Fibroblast of pulmonary artery (primary cell): Measurements from ENCODE around the gene AFMID.

Experiments
- DNase-seq: peaks from one replicate; pipeline ENCODE4 v3.0.0-alpha.2; 2010; ENCODE audit warnings: low read depth
- H3K4me3 ChIP-seq: replicated peaks from 2 replicates; pipeline ENCODE4 v1.5.1; 2011; ENCODE audit warnings: low read depth, mild to moderate bottlenecking, control low read depth, low read length, moderate library complexity
- TF ChIP-seq, protein P1 (sequence below): IDR thresholded peaks from 2 replicates; pipeline ENCODE4 v1.5.1; 2011; ENCODE audit warnings: mild to moderate bottlenecking, control low read depth, low read length, inconsistent platforms; ENCODE audit errors: missing control alignments

Gene AFMID

DNA sequence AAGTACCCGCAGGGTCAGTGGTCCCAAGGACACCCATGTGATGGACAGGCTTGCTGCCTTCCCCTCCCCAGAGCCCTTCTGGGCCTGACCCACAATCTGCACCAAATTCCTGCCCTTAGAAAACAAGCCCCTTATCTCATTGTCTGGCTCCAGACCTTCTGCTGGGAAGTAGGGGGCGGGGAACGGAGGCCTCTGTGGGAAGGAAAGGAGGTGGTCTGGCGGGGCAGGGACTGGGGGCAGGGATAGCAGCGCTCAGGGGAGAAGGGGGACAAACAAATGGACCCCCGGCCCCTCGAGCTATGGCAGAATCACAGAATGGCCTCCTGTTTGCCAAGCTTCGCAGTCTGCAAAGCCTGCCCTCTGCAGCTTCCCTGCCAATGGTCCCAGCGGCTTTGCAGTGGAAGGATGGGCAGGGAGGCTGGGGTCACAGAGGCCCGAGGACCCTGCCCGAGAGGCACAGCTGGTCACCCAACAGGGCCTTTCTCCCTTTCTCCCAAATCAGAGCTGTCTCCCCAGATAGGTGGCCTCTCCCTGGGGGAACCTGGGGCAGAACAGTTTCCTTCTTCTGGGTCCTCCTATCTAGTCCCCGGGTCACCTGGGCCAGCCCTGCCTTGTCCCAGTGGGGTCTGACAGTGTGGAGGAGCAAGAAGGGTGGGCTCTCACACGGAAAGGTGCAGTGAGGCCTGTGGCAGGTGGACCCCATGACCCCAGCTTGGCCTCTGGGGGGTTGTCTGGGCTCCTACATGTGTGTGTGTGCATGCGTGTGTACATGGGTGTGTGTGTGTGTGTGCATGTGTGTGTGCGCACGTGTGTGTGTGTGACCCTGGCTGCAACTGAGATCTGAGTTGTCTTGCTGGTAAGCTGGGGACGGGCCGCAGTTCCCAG lies 69.8 kb downstream of the AFMID start:
- no peak overlapping the region for H3K4me3 ChIP-seq
- no peak for DNase-seq
- TF ChIP-seq, protein P1, sequence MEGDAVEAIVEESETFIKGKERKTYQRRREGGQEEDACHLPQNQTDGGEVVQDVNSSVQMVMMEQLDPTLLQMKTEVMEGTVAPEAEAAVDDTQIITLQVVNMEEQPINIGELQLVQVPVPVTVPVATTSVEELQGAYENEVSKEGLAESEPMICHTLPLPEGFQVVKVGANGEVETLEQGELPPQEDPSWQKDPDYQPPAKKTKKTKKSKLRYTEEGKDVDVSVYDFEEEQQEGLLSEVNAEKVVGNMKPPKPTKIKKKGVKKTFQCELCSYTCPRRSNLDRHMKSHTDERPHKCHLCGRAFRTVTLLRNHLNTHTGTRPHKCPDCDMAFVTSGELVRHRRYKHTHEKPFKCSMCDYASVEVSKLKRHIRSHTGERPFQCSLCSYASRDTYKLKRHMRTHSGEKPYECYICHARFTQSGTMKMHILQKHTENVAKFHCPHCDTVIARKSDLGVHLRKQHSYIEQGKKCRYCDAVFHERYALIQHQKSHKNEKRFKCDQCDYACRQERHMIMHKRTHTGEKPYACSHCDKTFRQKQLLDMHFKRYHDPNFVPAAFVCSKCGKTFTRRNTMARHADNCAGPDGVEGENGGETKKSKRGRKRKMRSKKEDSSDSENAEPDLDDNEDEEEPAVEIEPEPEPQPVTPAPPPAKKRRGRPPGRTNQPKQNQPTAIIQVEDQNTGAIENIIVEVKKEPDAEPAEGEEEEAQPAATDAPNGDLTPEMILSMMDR = no peak
